K562 (cell line): ENCODE results near the gene ADAMTS7. TPM values are rescaled to one million over a fixed set of nuclear protein-coding genes. Genes with fewer than 3 reads are reported as not detected.

Experiments used
- ATAC-seq: fragments of 200-7000 bp; cut with Tn5 transposase; 3 replicates; pipeline ENCODE4 v1.9.1; 2020; ENCODE audit warnings: moderate library complexity
- BruUV-seq: library from RNA; stranded (reverse); fragments of 400-500 nt; replicated peaks from 2 replicates; lab custom pipeline; 2021; lab: Mats Ljungman, UMichigan
- CTCF ChIA-PET: fragments of 300-600 bp; formaldehyde crosslinking; extraction: SDS; loops from one replicate; lab custom pipeline; 2021; ENCODE audit warnings: low intra/inter-chr PET ratio; lab: Yijun Ruan, JAX
- POLR2A ChIA-PET: fragments of 300-600, 350-650 bp; sonication (Branson Sonifier 250); formaldehyde crosslinking; extraction: SDS; loops from one replicate; lab custom pipeline; 2021; ENCODE audit warnings: antibody characterized with exemption, inconsistent platforms; lab: Yijun Ruan, JAX
- DNase-seq, 4 experiments: peaks; one replicate each; pipeline versions ENCODE4 v3.0.0 to v3.0.0-alpha.2; 2011 to 2018; ENCODE audit warnings: low spot score in 3 of 4, mixed read lengths in 3 of 4; ENCODE audit errors: extremely low read depth in 1 of 4
- FAIRE-seq: peaks from 2 replicates; lab custom pipeline; 2011; peaks lifted over from hg19 to GRCh38; lab: Jason Lieb, UNC
- H2AFZ ChIP-seq: 2 replicates; pipeline ENCODE4 v1.6.0; 2011; ENCODE audit warnings: low read depth, low read length, control low read depth, inconsistent platforms
- H3K27ac ChIP-seq: fragments of 200-600 bp; 3 replicates; pipeline ENCODE4 v1.8.0; 2011; ENCODE audit warnings: low read depth, mild to moderate bottlenecking, control low read depth, inconsistent platforms, low read length, moderate library complexity, mixed read lengths; ENCODE audit errors: extremely low read depth
- H3K27me3 ChIP-seq, 2 experiments: fragments of 300-600 bp in 1 of 2; 2 replicates in 1 of 2; 3 replicates in 1 of 2; pipeline versions ENCODE4 v1.6.0 to v1.8.0; 2011; ENCODE audit warnings: inconsistent platforms in 2 of 2, low read length in 2 of 2, mild to moderate bottlenecking in 1 of 2, mixed read lengths in 1 of 2, moderate library complexity in 1 of 2; ENCODE audit not compliant: control insufficient read depth in 2 of 2, insufficient read depth in 2 of 2
- H3K36me3 ChIP-seq: fragments of 300-600 bp; 3 replicates; pipeline ENCODE4 v1.8.0; 2011; ENCODE audit warnings: mild to moderate bottlenecking, low read length, inconsistent platforms; ENCODE audit not compliant: control insufficient read depth, insufficient read depth
- H3K4me1 ChIP-seq, 2 experiments: fragments of 200-600 bp in 1 of 2; replicated peaks in 1 of 2; 2 replicates in 1 of 2; 3 replicates in 1 of 2; pipeline versions ENCODE4 v1.5.1 to v1.8.0; 2011; ENCODE audit warnings: inconsistent platforms in 2 of 2, low read length in 2 of 2, mild to moderate bottlenecking in 1 of 2, mixed read lengths in 1 of 2, moderate library complexity in 1 of 2; ENCODE audit not compliant: control insufficient read depth in 2 of 2, insufficient read depth in 2 of 2
- H3K4me2 ChIP-seq: 2 replicates; pipeline ENCODE4 v1.6.1; 2011; ENCODE audit warnings: low read length, control low read depth, inconsistent platforms, mixed read lengths; ENCODE audit not compliant: insufficient read depth
- H3K4me3 ChIP-seq: fragments of 200-600 bp; sonication (generic), shearing (Covaris generic); 2 replicates; pipeline ENCODE4 v1.5.1; 2016; ENCODE audit warnings: control low read depth, inconsistent platforms
- H3K79me2 ChIP-seq: fragments of 200-600 bp; 3 replicates; pipeline ENCODE4 v1.8.0; 2011; ENCODE audit warnings: low read length, inconsistent platforms; ENCODE audit not compliant: control insufficient read depth, insufficient read depth
- H3K9ac ChIP-seq, 2 experiments: 2 replicates each; pipeline versions ENCODE4 v1.6.0 to v1.6.1; 2011; ENCODE audit warnings: low read depth in 2 of 2, low read length in 2 of 2, control low read depth in 1 of 2, inconsistent platforms in 1 of 2, mild to moderate bottlenecking in 1 of 2, mixed read lengths in 1 of 2; ENCODE audit not compliant: insufficient read depth in 1 of 2
- H3K9me1 ChIP-seq: one replicate; pipeline ENCODE4 v1.6.0; 2011; ENCODE audit warnings: inconsistent platforms, mild to moderate bottlenecking, low read length, moderate library complexity; ENCODE audit not compliant: control insufficient read depth, insufficient read depth
- H3K9me3 ChIP-seq: replicated peaks from 2 replicates; pipeline ENCODE4 v1.5.1; 2011; ENCODE audit warnings: low read depth, low read length, inconsistent platforms; ENCODE audit not compliant: control insufficient read depth, insufficient read depth
- H4K20me1 ChIP-seq: replicated peaks from 2 replicates; pipeline ENCODE4 v1.6.1; 2011; ENCODE audit warnings: low read length, inconsistent platforms, mixed read lengths; ENCODE audit not compliant: control insufficient read depth, insufficient read depth
- BRCA1 ChIP-seq, 2 experiments: fragments of 450-650 bp in 1 of 2; sonication (generic) in 1 of 2; formaldehyde crosslinking in 1 of 2; IDR thresholded peaks; 2 replicates each; pipeline versions ENCODE4 v1.5.0 to v1.6.1; 2017 to 2020; ENCODE audit warnings: mild to moderate bottlenecking in 1 of 2, missing genetic modification reagents in 1 of 2
- GABPA ChIP-seq: fragments of 200-800 bp; sonication (Bioruptor generic); conservative IDR thresholded peaks from 2 replicates; pipeline ENCODE4 v1.6.1; 2016; ENCODE audit warnings: low read depth, missing genetic modification characterization, missing compliant biosample characterization
- MEIS2 ChIP-seq: fragments of 450-650 bp; IDR thresholded peaks from 2 replicates; pipeline ENCODE4 v1.6.1; 2014; ENCODE audit warnings: mild to moderate bottlenecking; ENCODE audit not compliant: partially characterized antibody
- SMAD4 ChIP-seq: fragments of 250-450 bp; sonication (Bioruptor Pico); conservative IDR thresholded peaks from 2 replicates; pipeline ENCODE4 v1.8.0; 2021; ENCODE audit warnings: inconsistent platforms, mild to moderate bottlenecking, moderate library complexity
- ZNF134 ChIP-seq: fragments of 250-450 bp; sonication (Bioruptor Pico); conservative IDR thresholded peaks from 2 replicates; pipeline ENCODE4 v1.4.0; 2020
- ZNF77 ChIP-seq: fragments of 250-450 bp; sonication (Bioruptor Pico); IDR thresholded peaks from 2 replicates; pipeline ENCODE4 v1.5.0; 2020
- WGBS: fragments of 100-300 bp; shearing (Covaris generic); methylation state at CpG from one replicate; pipeline ENCODE4 v1.1.6; 2016; ENCODE audit warnings: low coverage, mixed read lengths; ENCODE audit not compliant: insufficient coverage; ENCODE audit errors: missing lambda C conversion rate; 5-methylcytosine and 5-hydroxymethylcytosine counted together
- in situ Hi-C: fragments of 300-500 bp; cut with MboI; formaldehyde crosslinking; loops from 4 replicates; pipeline ENCODE4 v1.15.0; 2018; ENCODE audit warnings: inconsistent platforms, mixed read lengths
- intact Hi-C: fragments of 100-400 bp; cut with micrococcal nuclease; formaldehyde crosslinking; loops from 2 replicates; pipeline ENCODE4 v1.14.2; 2022
- polyA plus RNA-seq, 8 experiments: library from polyadenylated mRNA; depleted of rRNA in 4 of 8; stranded (reverse) in 5 of 8; unstranded in 3 of 8; fragments of >200 nt; fragmentation: Nextera tagmentation in 2 of 8; fragmentation: Illumina TruSeq in 1 of 8; extraction: Ambion mirVana in 2 of 8; extraction: Trizol in 1 of 8; gene quantifications; 2 replicates each; pipeline versions ENCODE4 v1.2.1 to v1.2.3, GENCODE V29; 2011 to 2014; ENCODE audit warnings: inconsistent platforms in 1 of 8, missing spikeins in 1 of 8
- total RNA-seq, 7 experiments: library from RNA; depleted of rRNA in 6 of 7; stranded (reverse); fragments of >200 nt in 6 of 7; fragmentation: Illumina TruSeq in 2 of 7; extraction: Trizol in 2 of 7; gene quantifications; 2 replicates each; pipeline versions ENCODE4 v1.2.1 to v1.2.3, GENCODE V29; 2011 to 2021; ENCODE audit warnings: low replicate concordance in 1 of 7
- TF ChIP-seq, protein P1 (sequence below), 2 experiments: IDR thresholded peaks in 1 of 2; conservative IDR thresholded peaks in 1 of 2; 2 replicates each; pipeline ENCODE4 v1.6.1; 2016; ENCODE audit warnings: low read depth in 2 of 2, mild to moderate bottlenecking in 1 of 2, missing compliant biosample characterization in 1 of 2, missing genetic modification characterization in 1 of 2, moderate library complexity in 1 of 2
- TF ChIP-seq, protein P2 (sequence below), 3 experiments: IDR thresholded peaks in 2 of 3; conservative IDR thresholded peaks in 1 of 3; 2 replicates each; pipeline ENCODE4 v1.5.1; 2011 to 2012; ENCODE audit warnings: low read length in 3 of 3, mild to moderate bottlenecking in 3 of 3, control low read depth in 2 of 3, improper control_type of control experiment in 1 of 3, inconsistent platforms in 1 of 3, low read depth in 1 of 3, mixed read lengths in 1 of 3, moderate library complexity in 1 of 3; ENCODE audit not compliant: insufficient read depth in 2 of 3

The ADAMTS7 gene
- total and polyA plus RNA-seq, 9 of the 15 experiments (the other 6 are each of a cell fraction or from before 2014, with no cell fraction given): 0.05 to 0.07 TPM; not detected in 7

DNA sequence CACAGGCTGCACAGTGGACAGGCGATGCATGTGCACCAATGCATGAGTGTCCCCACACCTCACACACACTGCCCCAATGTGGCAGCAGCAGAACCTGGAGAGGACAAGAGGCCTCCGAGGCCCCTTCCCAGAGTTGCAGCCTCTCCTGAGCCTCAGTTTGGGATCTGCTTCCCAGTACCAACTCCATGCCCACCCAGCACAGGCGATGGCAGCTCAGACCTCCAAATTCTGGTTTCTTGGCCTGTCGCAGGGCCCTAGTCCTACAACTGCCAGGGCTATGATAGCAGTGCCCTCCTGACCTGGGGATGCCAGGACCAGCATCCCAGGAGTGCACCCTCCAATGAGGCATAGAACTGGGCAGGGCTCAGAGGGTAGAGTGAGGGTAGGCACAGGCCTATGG lies 19.9 kb downstream of the ADAMTS7 start (continued):
- no peak for TF ChIP-seq SMAD4 (CRISPR knock-in tag)

DNA sequence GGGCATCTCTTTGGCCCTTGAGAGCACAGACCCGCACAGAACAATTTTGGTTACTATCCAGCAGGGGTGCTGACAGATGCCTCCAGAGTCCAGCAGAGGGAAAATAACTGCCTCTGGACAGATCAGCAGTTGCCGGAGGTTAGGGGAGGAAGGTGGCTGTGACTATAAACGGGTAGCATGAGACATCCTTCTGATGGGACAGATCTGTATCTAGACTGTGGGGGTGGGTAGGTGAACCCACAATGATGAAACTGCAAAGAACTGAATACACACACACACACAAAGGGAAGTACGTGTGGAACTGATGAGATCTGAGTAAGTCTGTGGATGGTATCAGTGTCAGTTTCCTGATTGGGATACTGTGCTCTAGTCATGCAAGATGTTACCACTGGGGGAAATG lies 21.2 kb downstream of the ADAMTS7 start:
- H3K9ac ChIP-seq: no peak overlapping the region
- H3K79me2 ChIP-seq: no peaks in the 10 kb centered on the region
- H4K20me1 ChIP-seq: no peaks in the 10 kb centered on the region
- no peak overlapping the region for H3K4me3 ChIP-seq
- ChIA-PET POLR2A (interaction anchor here (0.6 kb wide), 1 partner anchor 20 kb away, joined by 3 read pairs; no protein-coding TSS in a partner anchor), CTCF (no interaction called here)
- H3K27me3 ChIP-seq: peaks cover 12 to 51% of the 10 kb centered on the region in 2 experiments; a peak in 4 of 5 replicates
- no TSS peak for BruUV-seq
- in situ Hi-C loops: no loop called here
- no peaks in the 10 kb centered on the region for H3K9me3 ChIP-seq
- no peak overlapping the region for H2AFZ ChIP-seq
- WGBS: 0% methylated on average over 4 of the region's 4 CpGs
- H3K4me2 ChIP-seq: no peak overlapping the region
- intact Hi-C loops: no loop called here
- TF ChIP-seq, protein P1, sequence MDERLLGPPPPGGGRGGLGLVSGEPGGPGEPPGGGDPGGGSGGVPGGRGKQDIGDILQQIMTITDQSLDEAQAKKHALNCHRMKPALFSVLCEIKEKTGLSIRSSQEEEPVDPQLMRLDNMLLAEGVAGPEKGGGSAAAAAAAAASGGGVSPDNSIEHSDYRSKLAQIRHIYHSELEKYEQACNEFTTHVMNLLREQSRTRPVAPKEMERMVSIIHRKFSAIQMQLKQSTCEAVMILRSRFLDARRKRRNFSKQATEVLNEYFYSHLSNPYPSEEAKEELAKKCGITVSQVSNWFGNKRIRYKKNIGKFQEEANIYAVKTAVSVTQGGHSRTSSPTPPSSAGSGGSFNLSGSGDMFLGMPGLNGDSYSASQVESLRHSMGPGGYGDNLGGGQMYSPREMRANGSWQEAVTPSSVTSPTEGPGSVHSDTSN (CRISPR knock-in tag; IDR thresholded peaks at IDR 0.05; ENCODE audit: low read depth): no peak
- TF ChIP-seq, protein P1 (tag; conservative IDR thresholded peaks at IDR 0.05; ENCODE audit: low read depth): 0 out of 2 replicates have a peak, but pooled peaks have one; percentile 23
- TF ChIP-seq GABPA (tag): peak; percentile 26; the same call in 1 of the 2 replicates
- TF ChIP-seq BRCA1 (IDR thresholded peaks at IDR 0.05): no peak
- TF ChIP-seq BRCA1 (CRISPR knock-in tag; IDR thresholded peaks at IDR 0.05): no peak
- TF ChIP-seq ZNF77: no peak
- TF ChIP-seq, protein P2, sequence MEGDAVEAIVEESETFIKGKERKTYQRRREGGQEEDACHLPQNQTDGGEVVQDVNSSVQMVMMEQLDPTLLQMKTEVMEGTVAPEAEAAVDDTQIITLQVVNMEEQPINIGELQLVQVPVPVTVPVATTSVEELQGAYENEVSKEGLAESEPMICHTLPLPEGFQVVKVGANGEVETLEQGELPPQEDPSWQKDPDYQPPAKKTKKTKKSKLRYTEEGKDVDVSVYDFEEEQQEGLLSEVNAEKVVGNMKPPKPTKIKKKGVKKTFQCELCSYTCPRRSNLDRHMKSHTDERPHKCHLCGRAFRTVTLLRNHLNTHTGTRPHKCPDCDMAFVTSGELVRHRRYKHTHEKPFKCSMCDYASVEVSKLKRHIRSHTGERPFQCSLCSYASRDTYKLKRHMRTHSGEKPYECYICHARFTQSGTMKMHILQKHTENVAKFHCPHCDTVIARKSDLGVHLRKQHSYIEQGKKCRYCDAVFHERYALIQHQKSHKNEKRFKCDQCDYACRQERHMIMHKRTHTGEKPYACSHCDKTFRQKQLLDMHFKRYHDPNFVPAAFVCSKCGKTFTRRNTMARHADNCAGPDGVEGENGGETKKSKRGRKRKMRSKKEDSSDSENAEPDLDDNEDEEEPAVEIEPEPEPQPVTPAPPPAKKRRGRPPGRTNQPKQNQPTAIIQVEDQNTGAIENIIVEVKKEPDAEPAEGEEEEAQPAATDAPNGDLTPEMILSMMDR (IDR thresholded peaks at IDR 0.05 in 2 of 3, conservative IDR thresholded peaks at IDR 0.05 in 1 of 3; ENCODE audit: insufficient read depth in 2 of 3, low read depth in 1 of 3, low read length in 3 of 3): peak in 2 of 3 experiments; percentile 13 to 40; a peak in 2 of 6 replicates
- TF ChIP-seq MEIS2: peak; percentile 52
- peak; percentile 84 for TF ChIP-seq ZNF134
- peaks cover 0 to 4% of the 10 kb centered on the region in 2 experiments; a peak in 1 of 5 replicates for H3K4me1 ChIP-seq
- DNase-seq (no peak), FAIRE-seq (no peak), ATAC-seq (peak; percentile 77)
- no peaks in the 10 kb centered on the region for H3K9me1 ChIP-seq
- H3K27ac ChIP-seq: no peak overlapping the region
- H3K36me3 ChIP-seq: no peaks in the 10 kb centered on the region
